Measurements from ENCODE around the gene MED8. TPM values are rescaled to one million over a fixed set of nuclear protein-coding genes. Genes with fewer than 3 reads are reported as not detected.

Gene MED8, protein sequence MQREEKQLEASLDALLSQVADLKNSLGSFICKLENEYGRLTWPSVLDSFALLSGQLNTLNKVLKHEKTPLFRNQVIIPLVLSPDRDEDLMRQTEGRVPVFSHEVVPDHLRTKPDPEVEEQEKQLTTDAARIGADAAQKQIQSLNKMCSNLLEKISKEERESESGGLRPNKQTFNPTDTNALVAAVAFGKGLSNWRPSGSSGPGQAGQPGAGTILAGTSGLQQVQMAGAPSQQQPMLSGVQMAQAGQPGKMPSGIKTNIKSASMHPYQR
- 56.3 TPM for polyA plus RNA-seq (2013, experiment 1 of 2; ENCODE audit: insufficient read length)
- polyA plus RNA-seq (2013, experiment 2 of 2; ENCODE audit: insufficient read length) = 55.1 TPM

DNA sequence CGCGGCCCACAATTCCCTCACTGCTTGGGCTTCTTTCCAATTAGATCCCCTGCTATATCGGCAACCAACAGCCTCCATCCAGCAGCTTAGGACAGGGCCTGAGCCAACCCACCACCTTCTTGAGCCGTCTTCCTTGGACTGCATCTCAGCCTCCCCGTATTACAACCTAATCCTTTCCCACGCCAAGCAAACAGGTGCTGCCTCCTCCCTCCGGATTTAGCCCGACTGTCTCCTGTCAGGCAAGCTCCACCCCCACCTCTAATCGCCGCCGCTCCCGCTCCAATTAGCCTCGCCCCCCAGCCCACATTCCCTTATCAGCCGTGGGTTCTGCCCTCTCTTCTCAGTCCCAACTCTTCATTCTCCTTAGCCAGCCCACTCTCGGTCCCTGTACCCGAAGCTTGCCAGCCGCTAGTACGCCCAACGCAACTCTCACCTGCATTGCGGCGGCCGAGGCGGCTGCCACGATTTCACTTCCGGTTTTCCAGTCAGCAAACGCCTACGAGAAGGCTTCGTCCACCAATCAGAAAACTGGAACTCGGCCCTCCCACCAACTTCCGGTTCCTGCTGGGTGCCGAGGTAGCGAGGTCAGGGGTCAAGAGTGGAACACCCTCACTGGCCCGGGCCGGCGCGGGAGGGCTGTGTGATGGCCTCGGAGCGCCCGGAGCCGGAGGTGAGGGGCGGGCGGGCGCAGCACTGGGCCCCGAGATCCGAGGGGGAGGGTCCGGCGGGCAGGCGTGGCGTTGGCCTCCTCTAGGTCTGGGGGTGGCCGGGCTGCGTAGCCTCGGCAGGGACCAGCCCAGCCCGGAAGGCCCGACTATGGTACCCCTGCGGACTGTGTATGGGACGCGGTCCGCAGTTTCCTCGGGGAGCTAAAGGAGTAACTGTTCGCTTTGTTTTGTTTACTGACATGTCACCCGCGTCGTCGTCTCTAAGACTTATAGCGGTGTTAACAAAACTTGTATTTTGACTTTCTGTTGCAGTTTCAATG is at the start of gene MED8, which contains the start of gene SZT2:
MED8 (minus strand) TSS at position 475 of the 988 bp plus-strand sequence; CDS start at position 439, 36 bp downstream.
SZT2 (plus strand) TSS at position 574 of the 988 bp plus-strand sequence; CDS start at position 644, 70 bp downstream.
- peak; percentile 92 for DNase-seq

DNA sequence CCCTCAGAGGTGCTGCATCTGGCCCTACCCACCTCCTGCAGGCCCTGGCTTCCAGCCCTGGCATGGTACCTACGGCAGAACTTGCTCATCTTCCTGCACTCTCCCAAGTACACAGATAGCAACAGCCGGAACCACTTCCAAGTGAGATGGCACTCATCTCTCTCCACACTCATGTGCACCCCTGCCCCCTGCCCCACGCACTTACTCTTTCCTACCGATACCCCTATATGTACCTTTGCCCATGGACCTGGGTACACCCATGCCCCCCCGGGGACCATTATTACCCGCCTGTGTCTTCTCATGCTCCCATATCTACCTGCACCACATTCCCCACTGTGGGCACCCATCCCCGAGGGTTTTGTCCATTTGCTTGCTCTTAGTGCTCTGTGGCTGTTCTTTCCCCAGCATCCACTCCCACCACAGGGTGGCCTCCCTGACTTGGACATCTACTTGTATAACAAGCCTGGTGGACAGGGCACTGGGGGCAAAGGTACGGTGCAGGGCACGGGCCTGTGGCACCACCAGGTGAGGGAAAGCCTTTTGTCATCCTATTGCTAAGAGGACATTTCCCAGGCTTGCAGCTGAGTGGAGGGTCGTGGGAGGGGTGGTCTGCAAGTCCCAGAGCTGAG is 49.5 kb upstream of the MED8 start:
- no peak for DNase-seq

DNA sequence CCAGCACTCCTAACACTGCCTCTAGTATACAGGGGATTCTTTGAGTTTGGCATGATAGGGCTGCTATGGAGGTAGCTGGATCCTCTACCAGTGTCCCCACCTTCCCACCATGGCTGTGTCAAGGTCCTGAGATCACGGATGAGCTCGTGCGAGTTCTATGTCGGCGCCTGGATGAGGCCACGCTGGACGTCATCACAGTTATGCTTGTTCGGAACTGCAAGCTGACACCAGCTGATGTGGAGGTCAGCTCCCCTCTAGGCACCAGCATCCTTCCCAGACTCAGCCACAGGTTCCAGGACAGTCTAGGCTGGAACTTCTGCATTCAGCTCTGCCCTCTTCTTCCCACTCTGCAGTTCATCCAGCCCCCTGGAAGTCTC is 49.0 kb upstream of the MED8 start:
- DNase-seq = no peak

DNA sequence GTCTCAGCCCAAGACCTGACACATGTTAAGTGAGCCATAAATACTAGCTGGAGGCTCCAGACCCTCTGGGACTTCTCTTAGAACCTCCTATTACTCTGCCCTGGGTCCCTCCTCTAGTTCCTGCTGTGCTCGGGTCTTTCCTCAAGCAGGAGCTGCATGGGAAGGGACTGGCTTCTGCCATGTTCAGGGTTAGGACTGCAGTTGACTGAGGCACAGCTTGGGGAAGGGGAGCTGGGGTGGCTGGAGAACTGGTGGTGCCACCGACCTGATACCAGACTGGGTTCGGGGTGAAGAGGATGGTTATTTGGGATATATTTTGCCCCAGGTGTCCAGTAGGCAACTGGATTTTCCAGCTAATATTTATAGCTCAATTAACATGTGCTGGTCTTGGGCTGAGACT is 48.4 kb upstream of the MED8 start:
- no peak for DNase-seq

DNA sequence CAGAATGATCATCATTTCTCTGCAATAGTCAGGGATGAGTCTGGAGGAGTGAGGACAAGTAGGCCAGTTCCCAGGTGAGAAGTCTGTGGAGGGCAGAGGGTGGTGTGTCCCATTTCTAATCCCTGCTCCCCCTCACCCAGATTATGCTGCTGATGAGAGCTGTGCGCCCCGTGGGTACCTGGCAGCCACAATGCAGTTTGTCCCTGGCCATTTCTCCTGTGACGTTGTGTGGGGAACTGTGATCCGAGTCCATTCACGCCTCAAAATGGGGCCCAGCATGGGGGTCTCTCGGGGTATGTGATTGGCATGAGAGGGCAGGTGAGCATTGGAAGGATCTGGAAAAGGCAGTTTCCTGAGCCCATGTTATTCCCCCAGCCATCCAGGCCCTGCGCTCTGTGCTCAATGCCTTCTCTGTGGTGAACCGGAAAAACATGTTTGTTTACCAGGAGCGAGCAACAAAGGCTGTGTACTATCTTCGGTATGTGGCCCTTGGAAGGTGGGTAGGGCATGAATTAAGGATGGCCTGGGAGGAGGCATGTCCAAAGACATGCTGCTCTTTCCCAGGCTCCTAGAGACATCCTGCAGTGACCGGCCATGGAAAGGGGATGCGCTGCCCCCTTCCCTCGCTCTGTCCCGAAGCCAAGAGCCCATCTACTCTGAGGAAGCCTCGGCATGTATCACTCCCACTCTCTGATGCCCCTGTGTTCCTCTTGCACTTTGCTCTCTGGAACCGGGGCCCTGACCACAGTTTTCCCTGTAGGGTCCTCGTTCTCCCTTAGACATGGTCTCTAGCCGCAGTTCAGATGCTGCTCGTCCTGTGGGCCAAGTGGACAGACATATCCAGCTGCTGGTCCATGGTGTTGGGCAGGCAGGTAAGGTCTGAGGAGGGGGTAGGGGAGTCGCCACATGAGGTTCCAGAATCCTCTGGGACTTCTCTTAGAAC is 47.7 kb upstream of the MED8 start:
- no peak for DNase-seq

DNA sequence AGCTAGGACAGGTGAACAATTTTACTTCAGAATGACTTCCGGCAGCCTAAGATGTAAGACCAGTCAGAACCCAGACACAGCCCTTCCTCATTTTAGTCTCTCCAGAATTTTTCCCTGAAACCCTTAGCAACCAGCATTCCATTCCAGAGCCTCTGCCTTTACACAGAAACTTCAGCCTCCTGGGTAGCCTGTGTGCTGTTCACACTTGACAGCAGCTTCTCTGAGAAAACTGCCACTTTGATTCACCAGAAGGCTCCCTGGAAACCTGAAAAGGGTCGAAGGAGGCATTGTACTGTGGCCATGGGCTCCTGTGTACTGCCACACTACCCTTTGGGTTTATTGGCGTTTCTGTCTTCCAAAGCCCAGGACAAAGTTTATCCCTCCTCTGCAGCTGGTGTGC is 46.8 kb upstream of the MED8 start:
- peak; percentile 26 for DNase-seq

DNA sequence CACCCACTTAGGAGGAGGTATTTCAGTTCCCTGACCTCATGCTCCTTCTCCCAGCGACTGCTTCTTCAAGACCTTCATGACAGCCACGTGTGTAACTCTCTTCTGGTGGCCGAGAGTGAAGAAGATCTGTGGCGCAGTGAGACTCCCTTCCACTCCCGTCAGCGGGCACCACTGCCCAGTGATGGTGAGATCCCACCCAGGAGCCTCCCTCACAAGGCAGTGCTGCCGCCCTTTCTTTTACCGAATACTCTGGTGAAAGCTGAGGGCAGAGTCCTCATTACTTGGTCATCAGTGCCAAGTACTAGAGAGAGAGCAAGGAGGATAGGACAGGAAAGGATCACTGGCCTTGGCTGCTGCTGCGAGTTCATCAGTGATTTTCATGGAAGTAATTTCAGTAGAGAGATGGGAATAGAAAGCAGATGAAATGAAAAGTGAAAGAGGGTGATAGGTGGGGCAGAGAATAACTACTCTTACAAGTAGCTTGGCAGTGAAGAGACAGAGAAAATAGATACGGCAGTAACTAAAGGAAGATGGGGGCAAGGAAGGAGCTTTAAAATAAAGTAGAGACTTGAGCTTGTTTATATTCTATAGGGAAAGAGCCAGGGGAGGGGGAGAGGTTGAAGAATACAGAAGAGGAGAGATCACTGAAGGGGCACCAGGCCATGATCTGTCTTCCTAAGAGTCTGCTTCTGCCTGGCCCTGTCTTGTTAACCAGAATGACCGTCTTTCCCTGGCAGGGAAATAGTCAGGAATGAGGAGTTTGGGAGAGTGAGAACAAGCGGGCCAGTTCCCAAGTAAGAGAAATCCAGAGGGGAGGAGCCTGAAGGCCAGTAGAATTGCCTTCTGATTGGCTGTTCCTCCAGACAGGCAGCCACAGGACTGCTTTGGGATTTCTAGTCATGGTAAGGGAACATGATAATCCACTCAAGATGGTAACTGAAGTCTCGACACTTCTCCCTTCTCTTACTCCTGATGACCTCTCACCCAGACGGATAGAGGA is 45.8 kb upstream of the MED8 start:
- DNase-seq = peak; percentile 57

DNA sequence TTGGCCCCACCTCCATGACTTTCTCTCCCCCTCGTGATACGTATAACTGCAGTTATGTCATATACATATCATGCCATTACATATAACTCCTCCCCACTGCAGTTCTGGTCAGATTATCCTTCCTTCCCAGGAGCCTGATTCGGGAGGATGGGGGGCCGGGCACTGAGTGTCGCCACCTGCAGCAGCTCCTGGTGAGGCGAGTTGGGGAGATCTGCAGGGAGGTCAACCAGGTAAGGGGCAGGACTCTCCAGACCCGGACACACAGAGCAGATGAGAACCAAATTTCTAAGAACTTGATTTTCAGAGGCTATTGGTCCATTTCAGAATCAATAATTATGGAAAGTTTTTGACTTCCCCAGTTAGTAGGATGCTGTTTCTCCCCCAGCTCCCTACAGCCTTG is 44.7 kb upstream of the MED8 start:
- no peak for DNase-seq

DNA sequence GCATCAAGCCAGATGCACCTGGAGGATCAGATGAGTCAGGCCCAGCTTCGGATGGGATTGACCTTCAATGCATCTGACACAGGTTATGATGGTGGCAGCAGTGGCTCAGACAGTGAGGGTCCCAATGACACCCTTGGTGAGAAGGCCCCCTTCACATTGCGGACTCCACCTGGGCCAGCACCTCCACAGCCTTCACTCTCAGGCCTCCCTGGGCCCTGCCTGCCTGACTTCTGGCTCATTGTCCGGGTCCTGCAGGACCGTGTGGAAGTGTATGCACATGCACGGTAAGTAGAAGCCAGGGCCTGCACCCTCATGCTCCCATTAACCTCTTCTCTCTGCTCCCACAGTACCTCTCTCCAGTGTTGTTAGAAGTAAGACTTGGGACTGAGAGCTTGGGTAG is 43.3 kb upstream of the MED8 start:
- no peak for DNase-seq

DNA sequence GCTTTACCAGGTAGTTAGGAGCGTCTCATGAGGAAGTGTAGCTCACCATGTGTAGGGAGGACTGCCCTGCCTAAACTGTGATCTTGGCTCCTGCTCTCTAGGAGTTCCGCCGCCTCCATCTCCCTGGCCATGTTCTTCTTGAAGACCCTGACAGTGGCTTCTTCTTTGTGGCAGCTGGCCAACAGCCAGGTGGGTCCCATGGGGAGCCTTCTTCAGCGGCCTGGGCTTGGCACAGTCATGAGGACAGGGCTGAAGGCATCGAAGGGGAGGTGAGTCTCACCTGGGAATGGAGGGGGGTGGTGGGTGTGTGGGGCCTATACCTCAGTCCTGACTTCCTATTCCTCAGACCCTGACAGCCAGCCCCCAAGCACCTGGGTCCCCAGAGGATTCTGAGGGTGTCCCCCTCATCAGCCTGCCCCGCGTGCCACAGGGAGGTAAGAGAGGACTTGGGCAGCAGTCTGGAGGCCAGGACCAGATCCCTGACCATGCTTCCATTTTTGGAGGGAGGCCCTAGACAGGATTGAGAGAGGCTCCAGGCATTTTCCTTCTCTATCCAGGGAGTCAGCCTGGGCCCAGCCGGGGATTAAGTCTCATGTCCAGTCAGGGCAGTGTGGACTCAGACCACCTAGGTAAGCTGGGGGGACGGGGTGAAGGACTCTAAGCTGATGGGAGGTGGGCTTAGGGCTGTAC is 42.7 kb upstream of the MED8 start:
- no peak for DNase-seq

DNA sequence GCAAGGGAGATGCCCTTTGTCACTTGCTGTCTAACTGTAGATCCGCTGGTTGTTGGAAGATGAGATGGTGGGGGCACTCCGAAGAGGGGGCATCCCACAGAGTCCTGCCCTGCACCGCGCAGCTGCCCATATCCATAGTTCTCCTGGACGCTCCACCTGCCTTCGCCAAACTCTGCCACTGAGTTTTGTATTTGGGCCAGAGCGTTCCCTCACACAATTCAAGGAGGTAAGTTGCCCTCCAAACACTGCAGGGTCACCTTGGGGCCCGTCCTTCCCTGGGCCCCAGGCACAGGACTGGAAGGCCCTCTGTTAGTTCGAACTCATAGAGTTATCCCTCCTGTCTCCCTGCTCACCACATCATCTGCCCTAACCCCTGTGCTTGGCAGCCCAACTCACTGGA is 42.1 kb upstream of the MED8 start:
- DNase-seq = no peak

DNA sequence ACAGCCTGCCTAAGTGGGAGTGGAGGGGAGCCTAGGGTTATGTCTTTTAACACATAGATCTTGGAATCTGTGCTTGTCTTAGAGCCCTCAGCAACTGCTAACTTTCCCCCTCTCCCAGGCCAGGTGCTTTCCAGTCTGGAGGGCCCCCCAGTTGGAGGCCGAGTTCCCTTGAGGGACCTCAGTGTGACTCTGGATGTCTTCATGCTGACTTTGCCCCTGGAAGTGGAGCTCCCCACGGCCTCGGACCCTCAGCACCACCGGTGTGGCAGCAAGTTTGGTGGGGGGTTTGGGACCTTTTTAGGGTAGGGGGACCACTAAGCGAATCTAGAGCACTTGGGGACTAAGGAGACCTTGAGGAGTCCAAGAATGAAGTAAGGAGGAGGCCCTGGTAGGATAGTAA is 41.2 kb upstream of the MED8 start:
- no peak for DNase-seq

DNA sequence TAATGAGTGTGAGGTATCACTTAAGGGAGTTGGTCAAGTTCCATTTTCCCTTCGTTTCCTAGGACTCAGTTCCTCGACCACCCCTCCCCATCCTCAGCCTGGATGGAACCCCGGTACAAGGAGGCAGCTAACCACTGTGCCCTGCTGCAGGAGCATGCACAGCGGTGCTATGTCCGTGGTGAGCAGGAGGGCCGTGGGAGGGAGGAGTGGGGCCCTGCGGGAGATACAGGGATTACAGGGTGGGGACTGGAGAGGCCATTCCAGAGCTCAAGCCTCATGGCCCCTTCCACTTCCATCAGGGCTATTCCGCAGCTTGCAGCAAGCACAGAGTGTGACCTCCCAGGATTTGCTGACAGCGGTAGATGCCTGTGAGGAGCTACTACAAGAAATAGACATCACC is 38.3 kb upstream of the MED8 start:
- DNase-seq = no peak

DNA sequence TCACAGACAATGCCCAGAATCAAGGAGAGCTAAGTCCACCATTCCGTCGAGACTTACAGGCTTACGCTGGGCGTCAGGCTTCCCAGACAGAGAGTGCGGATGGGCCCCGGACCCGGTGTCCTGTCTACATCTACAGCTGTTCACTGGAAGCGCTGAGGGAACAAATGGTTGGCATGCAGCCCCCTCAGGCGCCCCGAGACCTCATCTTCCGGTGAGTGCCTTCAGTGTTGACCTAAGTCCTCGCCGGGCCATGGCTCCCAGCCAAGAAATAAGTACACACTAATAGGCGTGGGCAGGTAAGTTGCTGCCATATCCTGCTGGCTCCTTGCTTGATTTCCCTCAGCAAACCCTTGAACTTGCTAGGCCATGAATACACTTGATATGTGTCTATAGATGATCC is 37.9 kb upstream of the MED8 start:
- no peak for DNase-seq

DNA sequence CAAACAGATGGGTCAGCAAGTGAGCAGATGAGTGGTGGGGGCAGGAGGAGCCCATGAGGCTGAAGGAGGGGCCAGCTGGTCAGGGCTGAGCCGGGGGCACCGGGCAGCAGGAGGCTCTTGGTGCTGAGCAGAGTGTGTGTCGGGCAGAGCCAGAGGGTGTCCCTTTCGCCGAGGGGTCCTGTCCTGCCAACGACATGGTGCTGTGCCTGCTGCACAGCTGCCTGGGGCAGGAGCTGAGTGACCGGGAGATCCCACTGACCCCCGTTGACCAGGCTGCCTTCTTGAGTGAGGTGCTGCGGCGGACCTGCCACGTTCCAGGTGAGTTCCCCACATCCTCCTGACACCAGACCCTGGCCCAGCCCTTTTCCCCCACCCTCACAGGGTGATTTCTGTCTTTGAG is 36.6 kb upstream of the MED8 start:
- no peak for DNase-seq

DNA sequence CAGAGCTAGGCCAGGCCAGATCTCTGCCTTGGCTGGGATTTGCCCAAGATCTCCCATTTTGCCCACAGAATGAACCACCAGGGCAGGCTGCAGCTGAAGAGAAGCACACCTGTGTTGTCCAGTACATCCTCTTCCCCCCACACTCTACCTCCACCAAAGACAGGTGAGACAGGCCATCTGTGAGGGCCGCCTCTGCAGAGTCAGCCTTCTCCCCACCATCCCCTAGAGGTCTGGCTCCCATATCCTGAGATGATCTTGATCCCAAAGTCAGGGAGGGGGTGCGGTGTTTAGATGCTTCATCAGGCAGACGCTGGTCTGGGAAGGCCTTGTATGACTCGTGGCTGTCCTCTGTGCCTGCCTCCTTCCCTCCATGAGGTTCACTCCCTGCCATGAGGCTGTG is 35.4 kb upstream of the MED8 start:
- DNase-seq = no peak

DNA sequence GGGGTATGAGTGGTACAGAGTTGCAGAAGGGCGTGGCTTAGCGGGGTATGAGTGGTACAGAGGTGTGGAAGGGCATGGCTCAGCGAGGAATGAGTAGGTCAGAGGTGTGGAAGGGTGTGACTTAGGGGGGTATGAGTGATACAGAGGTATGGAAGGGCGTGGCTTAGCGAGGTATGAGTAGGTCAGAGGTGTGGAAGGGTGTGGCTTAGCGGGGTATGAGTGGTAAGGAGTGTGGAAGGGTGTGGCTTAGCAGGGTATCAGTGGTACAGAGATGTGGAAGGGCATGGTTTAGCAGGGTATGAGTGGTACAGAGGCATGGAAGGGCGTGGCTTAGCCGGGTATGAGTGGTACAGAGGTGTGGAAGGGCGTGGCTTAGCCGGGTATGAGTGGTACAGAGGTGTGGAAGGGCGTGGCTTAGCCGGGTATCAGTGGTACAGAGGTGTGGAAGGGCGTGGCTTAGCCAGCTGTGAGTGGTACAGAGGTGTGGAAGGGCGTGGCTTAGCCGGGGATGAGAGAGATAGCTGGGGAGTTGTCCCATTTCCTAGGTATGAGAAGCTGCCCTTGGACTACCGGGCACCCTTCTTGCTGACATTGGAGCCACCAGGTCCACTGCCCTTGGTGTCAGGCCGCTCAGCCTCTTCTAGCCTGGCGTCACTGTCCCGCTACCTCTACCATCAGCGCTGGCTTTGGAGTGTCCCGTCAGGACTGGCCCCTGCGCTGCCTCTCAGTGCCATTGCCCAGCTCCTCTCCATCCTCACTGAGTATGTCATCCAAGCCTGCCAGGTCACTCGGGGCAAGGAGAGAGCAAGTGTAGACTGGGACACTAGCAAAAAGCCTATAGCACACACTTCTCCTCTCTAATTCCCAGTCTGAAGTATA is 34.3 kb upstream of the MED8 start:
- DNase-seq = no peak

DNA sequence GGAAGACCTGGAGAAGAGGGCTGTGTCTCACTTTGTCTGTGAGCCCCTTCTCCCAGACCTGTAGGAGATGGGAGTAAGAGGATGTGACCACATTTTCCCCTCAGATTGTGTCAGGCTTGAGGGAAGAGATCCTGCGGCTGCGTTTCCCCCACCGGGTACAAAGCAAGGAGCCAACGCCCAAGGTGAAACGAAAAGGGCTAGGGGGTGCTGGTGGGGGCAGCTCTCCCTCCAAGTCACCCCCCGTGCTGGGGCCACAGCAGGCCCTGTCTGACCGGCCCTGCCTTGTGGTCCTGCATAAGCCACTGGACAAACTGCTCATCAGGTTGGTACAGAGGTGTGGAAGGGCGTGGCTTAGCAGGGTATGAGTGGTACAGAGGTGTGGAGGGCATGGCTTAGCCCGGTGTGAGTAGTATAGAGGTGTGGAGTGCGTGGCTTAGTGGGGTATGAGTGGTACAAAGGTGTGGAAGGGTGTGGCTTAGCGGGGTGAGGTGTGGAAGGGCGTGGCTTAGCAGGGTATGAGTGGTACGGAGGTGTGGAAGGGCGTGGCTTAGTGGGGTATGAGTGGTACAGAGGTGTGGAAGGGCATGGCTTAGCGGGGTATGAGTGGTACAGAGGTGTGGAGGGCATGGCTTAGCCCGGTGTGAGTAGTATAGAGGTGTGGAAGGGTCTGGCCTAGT is 33.5 kb upstream of the MED8 start:
- no peak for DNase-seq
